Activated CD4-positive, alpha-beta T cell treated with anti-CD3 and anti-CD28 coated beads for 48 hours (primary cell): ENCODE data around the gene PWWP3B.
"Not testable (repeated sequence)": the region's sequence is repeated elsewhere in the genome, so short reads cannot be mapped to it uniquely, and the experiment has no call there.

Experiments
- DNase-seq: peaks from one replicate; pipeline ENCODE4 v3.0.0-alpha.2; 2020

The PWWP3B gene

DNA sequence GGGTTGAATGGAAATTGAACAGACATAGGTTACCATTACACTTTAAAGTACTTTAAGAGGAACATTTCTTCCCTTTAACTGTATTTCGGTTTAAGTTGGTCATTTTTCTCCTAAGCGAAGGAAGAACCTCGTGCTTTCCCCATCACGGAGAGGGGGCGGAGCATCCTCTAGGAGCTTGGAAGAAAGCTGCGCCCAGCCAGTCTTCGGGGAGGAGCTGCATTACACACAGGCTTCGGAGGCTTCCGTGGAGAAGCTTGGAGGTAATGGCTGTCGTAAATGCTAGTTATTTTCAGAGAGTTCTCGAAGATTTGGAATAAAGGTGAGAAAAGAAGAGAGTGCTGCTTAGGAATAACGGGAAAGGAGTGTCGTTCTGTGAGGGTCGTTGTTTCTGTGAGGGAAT is at the start of gene PWWP3B:
TSS of gene PWWP3B (plus strand) at position 199 of the 400 bp plus-strand sequence. CDS start 37,128 bp downstream, outside the sequence.
- DNase-seq = no peak

DNA sequence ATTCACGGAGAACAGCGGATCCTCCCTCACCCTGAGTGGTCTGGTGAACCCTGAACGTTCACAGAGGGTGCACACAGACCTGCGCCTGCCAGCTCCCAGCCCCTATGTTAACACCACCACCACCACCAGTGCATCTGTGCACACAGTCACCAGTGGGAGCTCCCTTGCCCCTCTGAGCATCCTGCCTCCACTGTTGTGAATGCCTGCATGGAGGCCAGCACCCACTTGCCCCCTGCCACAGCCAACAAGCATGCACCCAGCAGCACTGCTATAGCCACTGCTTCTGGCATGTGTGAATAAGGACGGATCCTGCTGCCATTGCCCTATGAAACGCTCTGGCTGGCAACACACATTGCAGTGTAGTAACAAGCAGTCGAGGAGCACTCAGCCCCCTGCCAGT is 29.1 kb upstream of the PWWP3B start:
- DNase-seq = no peak

DNA sequence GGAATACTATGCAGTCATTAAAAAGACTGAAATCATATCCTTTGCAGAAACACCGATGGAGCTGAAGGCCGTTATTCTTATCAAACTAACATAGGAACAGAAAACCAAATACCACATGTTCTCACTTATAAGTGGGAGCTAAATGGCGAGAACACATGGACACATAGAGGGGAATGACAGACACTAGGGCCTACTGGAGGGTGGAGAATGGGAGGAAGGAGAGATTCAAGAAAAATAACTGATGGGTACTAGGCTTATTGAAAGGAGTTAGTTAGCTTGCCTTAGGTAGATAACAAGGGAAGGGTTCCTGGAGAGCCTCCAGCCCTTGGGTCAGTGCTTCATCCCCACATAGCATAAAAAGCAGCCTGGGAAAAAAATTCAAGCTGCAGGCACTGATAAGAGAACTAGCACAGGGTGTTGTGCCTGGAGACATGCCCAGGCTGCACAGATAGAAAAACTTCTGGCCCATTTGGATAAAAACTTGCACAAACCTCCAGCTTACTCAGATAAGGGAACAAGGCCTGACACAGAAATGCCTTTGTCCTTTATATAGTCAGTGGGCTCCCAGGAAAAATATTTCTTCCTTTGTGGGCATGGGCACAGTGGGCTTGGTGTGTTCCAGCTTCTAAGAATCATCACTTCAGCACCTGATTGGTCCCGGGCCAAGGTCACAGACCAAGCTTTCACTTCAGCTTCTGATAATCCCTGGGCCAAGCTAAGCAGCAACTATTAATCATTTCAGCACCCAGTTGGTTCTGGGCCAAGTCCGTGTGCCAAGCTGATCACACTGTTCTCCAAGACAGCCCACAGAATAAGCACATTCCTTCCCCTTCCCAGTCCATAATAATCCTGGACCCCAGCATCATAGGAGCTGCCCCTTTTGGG is 23.1 kb upstream of the PWWP3B start:
- no peak for DNase-seq

DNA sequence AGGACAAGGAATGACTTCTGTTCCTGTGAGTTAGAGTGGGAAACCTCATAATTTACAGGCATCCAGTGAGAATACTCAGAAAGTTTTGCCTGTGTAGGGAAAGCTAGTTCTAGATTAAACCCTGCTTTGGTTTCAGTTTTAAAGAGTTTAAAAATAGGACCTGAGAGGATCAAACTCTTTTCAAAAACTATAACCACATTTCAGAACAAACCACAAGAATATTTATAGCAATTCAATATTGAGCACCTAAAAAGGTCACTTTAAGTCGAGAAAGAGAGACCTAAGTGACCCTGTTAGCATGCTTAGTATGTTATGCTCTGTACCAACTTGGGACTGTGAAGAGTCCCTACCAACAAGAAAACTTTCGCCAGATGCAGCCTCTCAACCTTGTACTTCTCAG is 17.4 kb upstream of the PWWP3B start:
- no peak for DNase-seq

DNA sequence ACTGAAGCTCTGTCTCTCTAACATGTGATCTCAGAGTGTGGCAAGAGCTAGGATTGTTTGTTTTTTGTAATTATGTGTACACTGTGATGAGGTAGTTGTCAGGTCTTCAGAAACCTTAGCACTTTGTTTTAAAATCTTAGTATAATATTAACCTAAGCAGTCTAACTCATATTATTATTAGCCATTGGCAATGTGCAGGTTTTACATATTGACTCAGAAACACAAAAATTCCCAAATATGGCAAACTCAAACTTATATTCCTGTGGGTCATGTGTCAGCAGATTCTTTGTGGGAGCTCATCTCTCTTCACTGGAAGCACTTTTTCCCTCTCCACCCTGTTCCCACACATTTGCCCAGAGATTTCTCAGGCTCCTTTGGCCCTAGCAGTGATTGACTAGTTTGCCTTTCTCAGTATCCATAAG is 8.2 kb upstream of the PWWP3B start:
- no peak for DNase-seq

DNA sequence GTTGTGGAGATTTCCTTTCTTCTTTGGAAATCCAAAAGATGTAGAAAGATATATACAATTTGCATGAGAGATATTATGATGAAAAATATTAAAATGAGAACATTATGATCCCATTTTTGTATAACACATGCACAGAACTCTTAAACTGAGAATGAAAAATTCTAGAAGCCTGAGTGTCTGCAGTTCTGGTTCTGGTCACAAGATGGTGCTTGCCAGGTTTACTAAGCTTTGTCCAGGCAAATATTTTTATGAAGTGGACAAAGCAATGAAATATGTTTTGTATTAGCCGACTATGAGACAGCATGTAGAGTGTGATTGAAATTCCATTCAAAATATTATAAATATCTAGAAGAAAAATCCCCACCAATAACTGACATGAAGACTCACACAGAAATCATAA is 2.2 kb downstream of the PWWP3B start:
- DNase-seq = no peak

DNA sequence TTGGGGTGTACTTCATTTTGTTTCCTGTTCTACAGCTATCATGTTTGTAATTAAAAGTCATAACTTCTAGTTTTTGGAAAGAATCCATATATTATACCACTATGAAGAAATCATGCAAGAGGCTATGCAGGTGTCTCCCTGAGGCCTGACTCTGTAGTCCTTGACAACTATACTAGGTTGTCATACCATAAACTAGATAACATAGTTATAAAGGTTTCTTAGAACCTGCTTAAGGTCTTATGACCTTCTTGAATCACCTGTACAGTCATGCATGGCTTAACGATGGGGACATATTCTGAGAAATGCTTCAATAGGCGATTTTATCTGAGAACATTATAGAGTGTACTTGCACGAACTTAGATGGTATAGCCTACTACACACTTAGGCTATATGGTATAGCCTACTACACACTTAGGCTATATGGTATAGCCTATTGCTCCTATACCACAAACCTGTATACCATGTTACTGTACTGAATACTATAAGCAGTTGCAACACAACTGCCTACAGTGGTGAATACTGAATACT is 3.3 kb downstream of the PWWP3B start:
- DNase-seq = no peak

DNA sequence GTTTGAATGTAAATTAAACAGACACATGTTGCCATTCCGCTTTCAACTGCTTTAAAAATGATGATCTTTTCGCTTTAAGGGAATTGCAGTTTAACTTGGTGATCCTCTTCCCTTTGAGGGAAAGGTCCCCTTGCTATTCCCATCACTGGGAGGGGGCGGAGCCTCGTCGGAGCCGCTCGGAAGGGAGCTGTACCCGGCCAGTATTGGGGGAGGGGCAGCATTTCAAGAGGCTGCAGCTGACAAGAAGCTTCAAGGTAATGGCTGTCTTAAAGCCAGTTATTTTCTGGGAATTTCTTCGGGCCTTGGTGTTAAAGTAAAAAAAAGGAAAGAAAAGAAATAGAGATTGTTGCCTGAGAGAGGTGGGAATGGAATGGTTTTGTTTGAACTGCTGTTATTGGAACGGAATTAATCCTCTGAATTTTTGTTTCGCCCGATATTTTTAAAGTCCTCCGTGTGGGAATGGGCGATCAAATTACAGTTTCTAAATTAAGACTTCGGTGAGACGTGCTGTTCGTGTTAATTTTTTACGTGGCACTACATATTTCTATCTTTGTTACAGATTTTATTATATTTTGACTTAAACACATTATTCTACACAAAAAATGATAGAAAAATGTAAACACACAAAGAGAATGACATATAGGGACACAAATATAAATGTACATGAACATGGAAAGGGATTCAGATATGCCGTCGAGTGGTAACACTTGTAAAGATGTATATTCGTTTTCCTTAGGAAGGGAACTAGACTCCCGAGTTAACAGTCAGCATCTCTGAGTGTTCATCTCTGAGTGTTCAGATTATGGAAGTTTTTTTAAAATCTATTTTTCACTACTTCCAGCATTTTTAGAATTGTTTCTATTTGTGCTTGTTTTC is 9.2 kb downstream of the PWWP3B start:
- no peak for DNase-seq

DNA sequence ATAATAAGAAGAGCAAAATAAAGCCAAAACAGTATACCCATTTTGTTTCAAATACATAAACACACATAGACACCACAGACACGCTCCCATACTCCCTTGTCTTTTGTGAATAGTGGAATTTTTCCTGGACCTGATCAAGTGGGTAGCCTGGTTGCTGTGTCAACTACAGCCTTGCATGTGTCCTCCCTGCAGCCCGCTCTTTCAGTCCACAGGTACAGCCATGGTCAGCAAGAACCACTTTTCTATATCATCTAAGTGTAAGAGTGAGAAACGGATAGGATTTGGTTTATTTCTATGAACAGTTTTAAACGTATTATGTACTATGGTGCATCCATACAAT is 9.8 kb downstream of the PWWP3B start:
- no peak for DNase-seq

DNA sequence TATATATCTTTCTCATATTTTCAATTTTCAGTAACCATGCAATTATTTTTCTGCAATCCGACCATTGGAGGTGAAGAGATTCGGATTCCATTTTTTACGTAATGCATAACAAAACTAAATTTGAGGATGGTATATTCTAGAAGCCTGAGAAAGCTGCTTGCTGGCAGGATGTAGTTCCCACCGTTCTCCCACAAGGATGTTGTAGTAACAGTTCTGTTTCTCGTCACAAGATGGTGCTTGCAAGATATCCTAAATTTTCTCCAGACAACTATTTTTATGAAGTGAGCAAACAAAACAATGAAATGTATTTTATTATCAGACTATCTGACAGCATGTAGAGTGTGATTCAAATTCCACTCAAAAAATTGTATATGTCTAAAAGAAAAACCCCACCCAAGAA is 10.7 kb downstream of the PWWP3B start:
- DNase-seq = no peak

DNA sequence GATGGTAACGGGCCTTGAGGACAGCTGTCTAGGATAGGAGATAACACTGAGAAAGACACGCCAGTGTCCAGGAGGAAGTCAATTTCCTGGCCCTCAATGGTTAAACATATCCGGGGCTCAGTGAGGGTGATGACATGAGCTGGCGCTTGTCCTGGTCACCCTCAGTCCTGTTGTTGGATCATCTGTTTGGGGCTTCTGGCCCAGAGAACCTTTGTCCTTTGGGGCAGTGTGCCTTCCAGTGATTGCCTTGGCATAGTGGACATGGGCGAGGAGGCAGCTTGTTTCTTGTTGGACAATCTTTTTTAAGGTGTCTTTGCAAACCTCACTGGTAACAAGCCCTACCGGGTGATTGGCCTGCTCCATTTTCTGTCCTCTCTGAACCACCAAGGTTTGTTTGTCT is 15.6 kb downstream of the PWWP3B start:
- DNase-seq = not testable (repeated sequence)

DNA sequence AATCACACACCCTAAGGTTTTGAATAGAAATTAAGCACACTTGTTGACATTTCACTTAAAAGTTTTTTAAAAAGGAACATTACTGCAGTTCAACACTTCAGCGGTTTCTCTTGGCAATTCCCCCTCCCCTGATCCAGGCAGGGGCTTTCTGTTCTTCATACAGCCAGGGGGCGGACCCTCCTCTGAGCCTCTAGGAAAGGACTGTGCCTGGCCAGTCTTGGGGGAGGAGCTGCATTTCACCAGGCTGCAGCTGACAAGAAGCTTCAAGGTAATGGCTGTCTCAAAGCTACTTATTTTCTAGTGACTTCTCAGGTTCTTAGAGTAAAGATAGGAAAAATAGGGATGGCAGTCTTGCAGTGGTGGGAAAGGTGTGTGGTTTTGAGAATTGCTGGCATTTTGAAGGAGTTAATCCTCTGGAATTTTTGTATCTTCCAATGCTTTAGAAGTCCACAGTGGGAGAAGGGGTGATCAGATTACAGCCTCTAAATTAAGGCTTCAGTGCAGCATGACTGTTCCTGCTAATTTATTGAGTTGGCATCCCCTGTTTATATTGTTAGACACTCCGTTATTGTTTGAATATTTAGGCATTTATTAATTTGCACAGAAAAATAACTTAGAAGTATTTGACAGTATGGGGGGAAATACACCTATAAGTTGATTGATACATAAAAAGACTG is 33.5 kb downstream of the PWWP3B start:
- DNase-seq = no peak

DNA sequence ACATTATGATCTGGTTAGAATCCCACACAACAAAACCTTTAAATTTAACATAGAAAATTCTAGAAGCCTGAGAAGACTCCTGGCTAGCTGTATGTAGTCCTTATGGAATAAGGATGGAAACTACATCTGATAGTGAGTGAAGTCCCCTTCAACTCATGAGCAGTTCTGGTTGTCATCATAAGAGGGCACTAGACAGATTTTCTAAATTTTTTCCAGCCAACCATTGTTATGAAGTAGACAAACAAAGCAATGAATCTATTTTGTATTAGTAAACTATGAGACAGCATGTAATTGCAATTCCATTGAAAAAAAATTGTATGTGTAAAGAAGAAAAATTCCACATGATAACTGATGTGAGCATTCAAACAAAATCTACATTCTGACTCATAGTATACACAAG is 35.2 kb downstream of the PWWP3B start:
- no peak for DNase-seq

DNA sequence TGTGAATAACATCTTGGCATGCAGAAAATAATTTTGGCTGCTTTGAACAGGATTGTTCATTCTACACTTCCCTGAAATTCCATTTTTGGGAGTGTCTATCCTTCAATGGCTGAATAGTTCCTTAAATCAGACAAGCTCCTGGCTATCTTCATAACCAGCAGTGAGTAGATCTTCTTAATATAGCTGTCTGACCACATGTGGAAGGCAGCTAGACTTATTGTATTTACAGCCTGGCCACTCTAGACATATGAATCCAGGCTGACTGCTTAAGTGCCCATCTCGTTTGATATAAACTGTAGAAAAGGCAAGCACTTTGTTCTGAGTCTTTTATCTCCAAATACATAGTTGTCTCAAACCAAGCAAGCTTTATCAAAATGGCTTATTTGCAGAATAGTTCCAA is 40.0 kb downstream of the PWWP3B start:
- DNase-seq = no peak
